GM13976 (cell line): Measurements from ENCODE around the gene SENP2.

Source experiments
- DNase-seq: peaks from one replicate; pipeline ENCODE4 v3.0.0; 2012; ENCODE audit warnings: low spot score
- in situ Hi-C: fragments of 300-500 bp; cut with MboI; formaldehyde crosslinking; loops from one replicate; pipeline ENCODE4 v1.12.0; 2022; ENCODE audit warnings: low sequenced_read_pairs, mixed read lengths, inconsistent platforms; ENCODE audit not compliant: unreplicated experiment
- TF ChIP-seq, protein P1 (sequence below): IDR thresholded peaks from 2 replicates; pipeline ENCODE4 v1.5.1; 2012; ENCODE audit warnings: borderline replicate concordance, mild to moderate bottlenecking; ENCODE audit not compliant: insufficient read depth; ENCODE audit errors: extremely low read depth, missing control alignments, control extremely low read depth

The SENP2 gene

GRCh38 chr3:185651971-185652370 is 65.9 kb downstream of the SENP2 start:
- DNase-seq, result no peak
- TF ChIP-seq, protein P1, sequence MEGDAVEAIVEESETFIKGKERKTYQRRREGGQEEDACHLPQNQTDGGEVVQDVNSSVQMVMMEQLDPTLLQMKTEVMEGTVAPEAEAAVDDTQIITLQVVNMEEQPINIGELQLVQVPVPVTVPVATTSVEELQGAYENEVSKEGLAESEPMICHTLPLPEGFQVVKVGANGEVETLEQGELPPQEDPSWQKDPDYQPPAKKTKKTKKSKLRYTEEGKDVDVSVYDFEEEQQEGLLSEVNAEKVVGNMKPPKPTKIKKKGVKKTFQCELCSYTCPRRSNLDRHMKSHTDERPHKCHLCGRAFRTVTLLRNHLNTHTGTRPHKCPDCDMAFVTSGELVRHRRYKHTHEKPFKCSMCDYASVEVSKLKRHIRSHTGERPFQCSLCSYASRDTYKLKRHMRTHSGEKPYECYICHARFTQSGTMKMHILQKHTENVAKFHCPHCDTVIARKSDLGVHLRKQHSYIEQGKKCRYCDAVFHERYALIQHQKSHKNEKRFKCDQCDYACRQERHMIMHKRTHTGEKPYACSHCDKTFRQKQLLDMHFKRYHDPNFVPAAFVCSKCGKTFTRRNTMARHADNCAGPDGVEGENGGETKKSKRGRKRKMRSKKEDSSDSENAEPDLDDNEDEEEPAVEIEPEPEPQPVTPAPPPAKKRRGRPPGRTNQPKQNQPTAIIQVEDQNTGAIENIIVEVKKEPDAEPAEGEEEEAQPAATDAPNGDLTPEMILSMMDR, result no peak
- in situ Hi-C loops, result no loop called here

DNA sequence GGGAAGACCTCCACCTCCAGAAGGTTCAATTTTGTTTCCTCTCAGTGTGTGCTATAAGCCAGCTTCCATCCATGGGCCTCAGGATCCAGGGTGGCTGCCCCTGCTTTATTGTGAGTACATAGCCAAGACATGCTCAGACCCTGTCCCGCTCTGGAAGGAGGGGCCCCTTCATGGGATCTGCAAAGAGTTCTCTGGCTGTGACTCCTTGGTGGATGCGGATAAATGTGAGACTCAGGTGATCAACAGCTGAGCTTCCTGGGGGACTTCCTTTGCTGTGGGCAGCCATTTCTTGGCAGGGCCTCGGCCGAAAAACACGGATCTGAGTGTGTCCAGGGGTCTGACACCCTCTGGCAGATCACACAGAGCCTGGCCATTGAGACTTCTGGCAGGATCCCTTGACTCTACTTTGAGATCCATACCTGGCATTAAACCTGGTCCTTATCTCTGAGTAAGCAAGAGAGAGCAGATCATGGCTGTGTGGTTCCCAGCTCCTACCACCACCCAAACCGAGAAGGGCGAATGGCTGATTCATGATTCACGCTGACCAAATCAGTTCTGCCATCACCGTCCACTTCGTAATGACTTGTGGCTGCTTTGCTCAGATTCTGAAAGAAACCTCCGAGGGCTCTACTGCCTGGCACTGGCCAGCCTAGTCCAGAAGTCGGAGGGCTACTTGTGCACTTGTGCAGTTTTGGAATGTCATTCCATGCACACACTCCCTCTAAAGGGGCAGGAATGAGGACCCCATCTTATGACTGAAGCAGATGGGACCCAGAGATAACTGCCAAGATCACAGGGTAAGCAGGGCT is 68.1 kb downstream of the SENP2 start:
- in situ Hi-C loops, result no loop called here
- TF ChIP-seq, protein P1, result no peak
- DNase-seq, result no peak

DNA sequence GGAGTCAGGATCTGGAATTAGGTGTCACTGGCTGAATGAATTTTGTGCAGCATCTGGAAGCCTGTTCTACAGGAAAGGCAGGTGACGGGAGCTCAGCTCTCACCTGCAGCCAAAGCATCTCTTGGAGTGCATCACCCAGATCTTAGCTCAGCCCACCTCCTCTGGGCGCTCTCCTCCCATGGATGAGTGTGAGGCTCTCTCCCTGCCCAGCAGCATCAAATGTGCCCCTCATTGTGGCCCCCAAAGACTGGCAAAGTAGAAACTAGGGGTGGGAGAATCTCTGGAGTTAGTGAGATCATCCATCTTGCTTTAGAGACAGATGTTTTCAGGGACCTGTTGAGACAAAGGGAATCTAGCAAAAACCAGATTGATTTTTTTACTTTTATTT is 68.7 kb downstream of the SENP2 start:
- TF ChIP-seq, protein P1, result no peak
- DNase-seq, result no peak
- in situ Hi-C loops, result no loop called here

- no peak for DNase-seq
- in situ Hi-C loops, result no loop called here
- TF ChIP-seq, protein P1, result no peak
Measured at GRCh38 chr3:185655426-185656320, 69.6 kb downstream of the SENP2 start.

DNA sequence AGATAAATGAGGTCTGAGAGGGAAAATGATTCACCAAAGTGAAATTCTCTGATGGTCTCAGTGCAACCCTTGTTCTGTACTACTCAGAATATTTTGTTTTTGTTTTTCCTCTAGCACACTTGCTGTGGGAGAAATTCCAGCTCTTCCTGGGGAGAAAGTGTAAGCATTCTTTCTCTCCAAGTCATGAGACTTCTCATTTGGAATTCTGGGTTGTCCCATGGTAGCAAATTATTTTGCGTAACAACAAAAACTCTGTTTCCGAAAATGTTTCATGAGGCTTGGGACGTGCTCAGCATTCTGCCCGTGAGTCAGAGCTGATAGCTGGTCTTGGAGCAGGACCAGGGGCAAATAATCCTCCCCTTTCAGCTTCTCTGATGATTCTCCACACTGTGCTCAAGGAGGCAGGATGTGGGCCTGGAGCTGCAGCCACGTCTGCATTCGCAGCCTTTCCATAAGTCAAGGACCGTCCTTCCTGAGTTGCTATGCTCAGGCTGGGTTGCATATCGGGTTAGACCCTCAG is 70.3 kb downstream of the SENP2 start:
- in situ Hi-C loops, result no loop called here
- no peak for DNase-seq
- TF ChIP-seq, protein P1, result no peak

DNA sequence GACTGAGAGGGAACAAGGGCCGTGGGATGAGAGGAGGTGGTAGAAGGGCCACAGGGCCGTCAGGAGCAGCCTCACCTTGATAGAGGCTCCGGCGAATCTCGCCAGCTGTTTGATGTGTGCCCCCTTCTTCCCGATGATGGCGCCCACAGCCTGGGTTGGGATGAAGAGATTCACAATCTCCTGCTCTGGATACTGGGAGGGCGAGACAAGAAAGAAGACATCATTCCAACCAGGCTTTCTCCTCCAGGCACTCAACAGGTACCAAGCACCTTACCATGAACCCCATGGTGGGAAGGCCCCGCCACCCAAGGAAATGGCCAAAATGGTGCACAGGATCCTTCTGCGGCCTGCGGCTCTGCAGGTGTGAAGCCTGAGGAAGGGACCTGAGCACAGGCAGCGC is 71.1 kb downstream of the SENP2 start:
- in situ Hi-C loops, result no loop called here
- TF ChIP-seq, protein P1, result no peak
- DNase-seq, result no peak
